Right lobe of liver (tissue), 6 donors: ENCODE results near the gene GPX5. TPM values are rescaled to one million over a fixed set of nuclear protein-coding genes. Genes with fewer than 3 reads are reported as not detected.
"Not testable (repeated sequence)": the region's sequence is repeated elsewhere in the genome, so short reads cannot be mapped to it uniquely, and the experiment has no call there.

Experiments used
- ATAC-seq, 4 donors: fragments of 200-7000 bp; cut with Tn5 transposase; one replicate each; pipeline ENCODE4 v1.9.1; 2020; ENCODE audit warnings: mild to moderate bottlenecking in 4 of 4, moderate library complexity in 4 of 4
- DNase-seq, 3 donors: peaks; one replicate each; pipeline ENCODE4 v3.0.0-alpha.2; 2020
- H3K27ac ChIP-seq, 3 donors: fragments of 200-600 bp; one replicate each; pipeline ENCODE4 v1.8.0; 2022
- H3K27me3 ChIP-seq, 2 donors: fragments of 200-600 bp; one replicate each; pipeline ENCODE4 v1.8.0; 2022
- H3K36me3 ChIP-seq, 4 donors: fragments of 200-600 bp; sonication (generic) in 1 of 4; one replicate each; pipeline versions ENCODE4 v1.5.1 to v1.8.0; 2017 to 2022; ENCODE audit warnings: control low read depth in 1 of 4
- H3K4me1 ChIP-seq, 4 donors: fragments of 200-600 bp; sonication (generic) in 1 of 4; one replicate each; pipeline versions ENCODE4 v1.5.1 to v1.8.0; 2017 to 2022; ENCODE audit warnings: control low read depth in 1 of 4
- H3K4me3 ChIP-seq, 3 donors: fragments of 200-600 bp; one replicate each; pipeline ENCODE4 v1.8.0; 2022
- H3K9me3 ChIP-seq, 4 donors: fragments of 200-600 bp; sonication (generic) in 1 of 4; one replicate each; pipeline versions ENCODE4 v1.5.1 to v1.8.0; 2017 to 2022; ENCODE audit warnings: control low read depth in 1 of 4
- POLR2A ChIP-seq: fragments of 450-650 bp; IDR thresholded peaks from one replicate; pipeline ENCODE4 v1.6.1; 2017; ENCODE audit warnings: antibody characterized with exemption, mild to moderate bottlenecking
- WGBS: methylation state at CpG from one replicate; pipeline ENCODE4 v1.1.6; 2018; ENCODE audit warnings: low coverage, low lambda C conversion rate; ENCODE audit not compliant: insufficient coverage; ENCODE audit errors: missing lambda C conversion rate; 5-methylcytosine and 5-hydroxymethylcytosine counted together
- intact Hi-C, 2 donors: fragments of 100-400 bp; cut with DNase I; formaldehyde crosslinking; loops; one replicate each; pipeline versions ENCODE4 v1.11.2 to v1.14.1; 2022
- total RNA-seq, 6 experiments: library from RNA; depleted of rRNA in 2 of 6; stranded (reverse); fragments of >200 nt in 2 of 6; fragmentation: NEBNext Ultra II Directional in 3 of 6; extraction: Animal tissue kit (Norgen Biotek cat#: 25700) in 3 of 6; gene quantifications; one replicate each; pipeline versions ENCODE4 v1.1.0 to v1.2.4, GENCODE V29; 2016 to 2023
- TF ChIP-seq, protein P1 (sequence below), 4 donors: fragments of 200-600 bp in 3 of 4; fragments of 450-650 bp in 1 of 4; IDR thresholded peaks; one replicate each; pipeline versions ENCODE4 v1.5.1 to v1.8.0; 2016 to 2022; ENCODE audit warnings: antibody characterized with exemption in 4 of 4, mild to moderate bottlenecking in 2 of 4
- donor health status: DM: no; HTN: yes; CAD: no.
- donor health status: DM: no; HTN: no; CAD: no.
- donor health status: DM: no; HTN: no; CAD: no.
- donor health status: DM: no; HTN: yes; CAD: no.
- donor health status: DM: no; HTN: yes; CAD: no.

Gene GPX5
- total RNA-seq, 6 experiments from 2014 or later, result not detected

DNA sequence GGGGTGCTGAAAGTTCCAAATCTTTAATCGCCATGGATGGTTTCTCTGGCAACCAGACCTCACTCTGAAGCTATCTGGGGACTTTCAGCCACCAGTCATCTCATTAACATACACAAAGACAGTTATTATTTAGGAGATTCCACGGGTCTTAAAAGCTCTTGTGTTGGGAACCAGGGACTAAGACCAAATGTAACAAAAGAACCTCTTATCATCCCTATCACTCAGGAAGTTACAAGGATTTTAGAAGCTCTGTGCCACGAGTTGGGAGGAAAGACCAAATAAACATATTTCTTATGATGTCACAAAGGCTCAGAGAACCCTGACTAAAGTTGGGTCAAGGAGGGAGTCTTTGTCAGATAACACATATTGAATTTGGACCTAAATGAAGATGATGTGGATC lies 27.8 kb upstream of the GPX5 start:
- Histone ChIP-seq H3K27me3 (no peaks in the 10 kb centered on the region), H3K4me1 (no peaks in the 10 kb centered on the region), H3K27ac (no peak overlapping the region), H3K36me3 (no peaks in the 10 kb centered on the region), H3K9me3 (no peaks in the 10 kb centered on the region), H3K4me3 (no peak overlapping the region)
- 33% methylated on average over 3 of the region's 3 CpGs for WGBS
- DNase-seq (no peak), ATAC-seq (no peak)
- TF ChIP-seq, protein P1, sequence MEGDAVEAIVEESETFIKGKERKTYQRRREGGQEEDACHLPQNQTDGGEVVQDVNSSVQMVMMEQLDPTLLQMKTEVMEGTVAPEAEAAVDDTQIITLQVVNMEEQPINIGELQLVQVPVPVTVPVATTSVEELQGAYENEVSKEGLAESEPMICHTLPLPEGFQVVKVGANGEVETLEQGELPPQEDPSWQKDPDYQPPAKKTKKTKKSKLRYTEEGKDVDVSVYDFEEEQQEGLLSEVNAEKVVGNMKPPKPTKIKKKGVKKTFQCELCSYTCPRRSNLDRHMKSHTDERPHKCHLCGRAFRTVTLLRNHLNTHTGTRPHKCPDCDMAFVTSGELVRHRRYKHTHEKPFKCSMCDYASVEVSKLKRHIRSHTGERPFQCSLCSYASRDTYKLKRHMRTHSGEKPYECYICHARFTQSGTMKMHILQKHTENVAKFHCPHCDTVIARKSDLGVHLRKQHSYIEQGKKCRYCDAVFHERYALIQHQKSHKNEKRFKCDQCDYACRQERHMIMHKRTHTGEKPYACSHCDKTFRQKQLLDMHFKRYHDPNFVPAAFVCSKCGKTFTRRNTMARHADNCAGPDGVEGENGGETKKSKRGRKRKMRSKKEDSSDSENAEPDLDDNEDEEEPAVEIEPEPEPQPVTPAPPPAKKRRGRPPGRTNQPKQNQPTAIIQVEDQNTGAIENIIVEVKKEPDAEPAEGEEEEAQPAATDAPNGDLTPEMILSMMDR (IDR thresholded peaks at IDR 0.05), result no peak
- TF ChIP-seq POLR2A, result no peak
- intact Hi-C loops, result no loop called here

DNA sequence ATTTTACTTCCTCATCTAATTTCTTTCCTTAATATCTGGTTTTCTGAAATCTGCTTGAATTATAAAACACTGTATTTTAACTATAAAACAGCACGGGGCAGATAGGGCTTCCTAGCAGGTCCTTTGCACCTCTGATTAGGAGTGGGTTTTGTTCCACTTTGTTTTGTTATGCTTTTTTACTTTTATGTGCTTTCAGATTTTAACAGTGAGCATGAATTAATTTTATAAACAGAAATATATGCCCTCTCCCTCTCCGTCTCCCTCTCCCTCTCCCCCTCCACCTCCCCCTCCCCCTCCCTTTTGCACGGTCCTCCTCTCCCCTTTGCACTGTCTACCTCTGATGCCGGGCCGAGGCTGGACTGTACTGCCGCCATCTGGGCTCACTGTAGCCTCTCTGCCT lies 24.4 kb upstream of the GPX5 start:
- whole genome bisulfite sequencing, result 74% methylated on average over 6 of the region's 6 CpGs
- DNase-seq, result no peak
- no peak overlapping the region for H3K27ac ChIP-seq
- no peaks in the 10 kb centered on the region for H3K27me3 ChIP-seq
- no peaks in the 10 kb centered on the region for H3K9me3 ChIP-seq
- intact Hi-C loops, result loop anchor here in 1 of 2 donors (10.0 kb wide), 1 partner anchor 74 kb away; no protein-coding TSS in a partner anchor
- no peak overlapping the region for H3K4me3 ChIP-seq
- H3K36me3 ChIP-seq, result no peaks in the 10 kb centered on the region
- TF ChIP-seq POLR2A, result no peak
- TF ChIP-seq, protein P1 (IDR thresholded peaks at IDR 0.05), result no peak
- ATAC-seq, result no peak
- no peaks in the 10 kb centered on the region for H3K4me1 ChIP-seq

DNA sequence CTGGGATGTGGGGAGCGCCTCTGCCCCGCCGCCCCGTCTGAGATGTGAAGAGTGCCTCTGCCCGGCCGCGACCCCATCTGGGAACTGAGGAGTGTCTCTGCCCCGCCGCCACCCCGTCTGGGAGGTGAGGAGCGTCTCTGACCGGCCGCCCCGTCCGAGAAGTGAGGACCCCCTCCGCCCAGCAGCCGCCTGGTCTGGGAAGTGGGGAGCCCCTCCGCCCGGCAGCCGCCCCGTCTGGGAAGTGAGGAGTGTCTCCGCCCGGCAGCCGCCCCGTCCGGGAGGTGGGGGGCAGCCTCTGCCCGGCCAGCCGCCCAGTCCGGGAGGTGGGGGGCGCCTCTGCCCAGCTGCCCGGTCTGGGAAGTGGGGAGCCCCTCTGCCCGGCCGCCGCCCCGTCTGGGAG lies 23.5 kb upstream of the GPX5 start:
- intact Hi-C loops, result loop anchor here in 1 of 2 donors (10.0 kb wide), 1 partner anchor 73 kb away; no protein-coding TSS in a partner anchor
- WGBS, result no CpG with 5 or more reads among the region's 35 CpGs
- H3K27ac ChIP-seq, H3K27me3 ChIP-seq, H3K9me3 ChIP-seq, H3K4me3 ChIP-seq, H3K4me1 ChIP-seq, DNase-seq, ATAC-seq, H3K36me3 ChIP-seq: not testable (repeated sequence)

DNA sequence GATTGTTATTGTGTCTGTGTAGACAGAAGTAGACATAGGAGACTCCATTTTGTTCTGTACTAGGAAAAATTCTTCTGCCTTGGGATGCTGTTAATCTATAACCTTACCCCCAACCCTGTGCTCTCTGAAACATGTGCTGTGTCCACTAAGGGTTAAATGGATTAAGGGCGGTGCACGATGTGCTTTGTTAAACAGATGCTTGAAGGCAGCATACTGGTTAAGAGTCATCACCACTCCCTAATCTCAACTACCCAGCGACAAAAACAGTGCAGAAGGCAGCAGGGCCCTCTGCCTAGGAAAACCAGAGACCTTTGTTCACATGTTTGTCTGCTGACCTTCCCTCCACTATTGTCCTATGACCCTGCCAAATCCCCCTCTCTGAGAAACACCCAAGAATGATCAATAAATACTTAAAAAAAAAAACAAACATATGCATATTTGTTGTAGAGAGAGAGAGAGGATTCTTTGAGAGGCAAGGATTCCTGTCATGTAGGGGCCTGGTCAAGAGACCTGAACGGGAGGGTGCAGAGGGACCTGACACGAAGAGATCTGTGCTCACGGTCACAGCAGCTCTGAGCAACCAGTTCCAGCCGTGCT lies 22.9 kb upstream of the GPX5 start:
- not testable (repeated sequence) for H3K4me3 ChIP-seq, H3K27me3 ChIP-seq, H3K27ac ChIP-seq, ATAC-seq, H3K4me1 ChIP-seq, H3K36me3 ChIP-seq, DNase-seq, H3K9me3 ChIP-seq
- intact Hi-C loops, result loop anchor here in 1 of 2 donors (10.0 kb wide), 1 partner anchor 72 kb away; no protein-coding TSS in a partner anchor
- WGBS, result 57% methylated on average over 7 of the region's 7 CpGs

DNA sequence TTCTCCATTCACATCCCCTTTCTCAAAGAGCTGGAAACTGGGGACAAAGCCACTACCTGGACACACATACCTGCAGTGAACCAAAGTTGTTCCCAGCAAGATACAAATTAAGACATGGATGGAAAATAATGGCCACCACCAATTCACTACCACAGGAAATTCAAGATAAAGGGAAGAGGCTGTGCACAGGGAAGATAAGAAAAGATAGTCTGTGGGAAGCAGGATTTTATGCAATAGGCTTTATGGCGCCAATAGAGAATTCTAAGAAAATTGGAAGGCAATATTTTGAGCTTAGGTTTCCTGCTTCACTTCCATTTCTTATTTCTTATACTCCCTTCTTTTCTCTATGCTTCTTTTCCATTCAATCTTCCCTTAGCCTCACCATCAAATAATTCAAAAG lies 19.9 kb upstream of the GPX5 start:
- no peak for DNase-seq
- Histone ChIP-seq H3K27me3 (no peaks in the 10 kb centered on the region), H3K4me3 (no peak overlapping the region), H3K27ac (no peak overlapping the region), H3K4me1 (no peaks in the 10 kb centered on the region), H3K9me3 (no peaks in the 10 kb centered on the region), H3K36me3 (no peaks in the 10 kb centered on the region)
- intact Hi-C loops, result loop anchor here in 1 of 2 donors (10.0 kb wide), 1 partner anchor 69 kb away; no protein-coding TSS in a partner anchor
- TF ChIP-seq, protein P1 (IDR thresholded peaks at IDR 0.05), result no peak
- TF ChIP-seq POLR2A, result no peak
- 71% methylated on average over 1 of the region's 1 CpG for WGBS
- no peak for ATAC-seq
